GM12874 (cell line): ENCODE measurements around the gene GCK.

Experiments
- TF ChIP-seq, protein P1 (sequence below): IDR thresholded peaks from 2 replicates; pipeline ENCODE4 v1.5.1; 2011; ENCODE audit warnings: low read depth, mild to moderate bottlenecking, control low read depth, low read length, moderate library complexity; ENCODE audit not compliant: insufficient read depth

The GCK gene

DNA sequence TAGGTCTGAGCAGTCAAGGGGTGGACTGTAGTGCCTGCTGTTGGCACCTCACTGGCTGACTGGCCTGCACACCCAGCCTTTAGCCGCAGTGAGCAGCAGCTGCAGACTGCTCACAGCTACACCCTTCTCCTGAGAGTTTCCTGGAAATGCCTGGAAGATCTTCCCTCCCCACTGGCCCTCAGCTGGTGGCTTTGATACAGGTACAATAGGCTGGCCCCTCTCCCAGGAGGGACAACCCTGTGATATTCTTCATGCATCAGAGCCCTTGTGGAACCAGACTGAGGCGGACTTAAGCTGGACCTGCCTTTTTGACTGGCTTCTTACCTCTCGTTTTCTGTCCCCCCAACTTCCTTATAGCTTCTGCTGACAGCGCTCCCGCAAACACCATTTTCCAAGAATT lies 6.4 kb downstream of the GCK start:
- TF ChIP-seq, protein P1, sequence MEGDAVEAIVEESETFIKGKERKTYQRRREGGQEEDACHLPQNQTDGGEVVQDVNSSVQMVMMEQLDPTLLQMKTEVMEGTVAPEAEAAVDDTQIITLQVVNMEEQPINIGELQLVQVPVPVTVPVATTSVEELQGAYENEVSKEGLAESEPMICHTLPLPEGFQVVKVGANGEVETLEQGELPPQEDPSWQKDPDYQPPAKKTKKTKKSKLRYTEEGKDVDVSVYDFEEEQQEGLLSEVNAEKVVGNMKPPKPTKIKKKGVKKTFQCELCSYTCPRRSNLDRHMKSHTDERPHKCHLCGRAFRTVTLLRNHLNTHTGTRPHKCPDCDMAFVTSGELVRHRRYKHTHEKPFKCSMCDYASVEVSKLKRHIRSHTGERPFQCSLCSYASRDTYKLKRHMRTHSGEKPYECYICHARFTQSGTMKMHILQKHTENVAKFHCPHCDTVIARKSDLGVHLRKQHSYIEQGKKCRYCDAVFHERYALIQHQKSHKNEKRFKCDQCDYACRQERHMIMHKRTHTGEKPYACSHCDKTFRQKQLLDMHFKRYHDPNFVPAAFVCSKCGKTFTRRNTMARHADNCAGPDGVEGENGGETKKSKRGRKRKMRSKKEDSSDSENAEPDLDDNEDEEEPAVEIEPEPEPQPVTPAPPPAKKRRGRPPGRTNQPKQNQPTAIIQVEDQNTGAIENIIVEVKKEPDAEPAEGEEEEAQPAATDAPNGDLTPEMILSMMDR, result no peak

DNA sequence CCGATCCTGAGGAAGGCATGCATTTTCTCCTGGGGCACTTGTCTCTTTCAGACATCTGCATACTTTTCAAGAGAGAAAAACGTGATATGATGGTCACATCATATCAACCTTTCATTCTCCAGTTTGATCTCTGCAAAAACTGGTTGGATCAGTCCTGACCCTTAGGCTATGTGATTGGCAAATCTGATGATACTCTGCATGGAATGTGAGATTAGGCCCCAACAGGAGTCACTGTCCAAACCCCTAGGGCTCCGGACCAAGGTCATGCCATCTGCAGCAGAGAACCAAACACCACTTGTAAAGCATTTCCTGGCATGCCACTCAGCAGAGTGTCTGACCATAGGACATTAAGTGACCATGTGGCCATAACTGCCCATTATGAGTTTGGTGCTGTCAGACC lies 8.6 kb downstream of the GCK start:
- TF ChIP-seq, protein P1, result no peak

DNA sequence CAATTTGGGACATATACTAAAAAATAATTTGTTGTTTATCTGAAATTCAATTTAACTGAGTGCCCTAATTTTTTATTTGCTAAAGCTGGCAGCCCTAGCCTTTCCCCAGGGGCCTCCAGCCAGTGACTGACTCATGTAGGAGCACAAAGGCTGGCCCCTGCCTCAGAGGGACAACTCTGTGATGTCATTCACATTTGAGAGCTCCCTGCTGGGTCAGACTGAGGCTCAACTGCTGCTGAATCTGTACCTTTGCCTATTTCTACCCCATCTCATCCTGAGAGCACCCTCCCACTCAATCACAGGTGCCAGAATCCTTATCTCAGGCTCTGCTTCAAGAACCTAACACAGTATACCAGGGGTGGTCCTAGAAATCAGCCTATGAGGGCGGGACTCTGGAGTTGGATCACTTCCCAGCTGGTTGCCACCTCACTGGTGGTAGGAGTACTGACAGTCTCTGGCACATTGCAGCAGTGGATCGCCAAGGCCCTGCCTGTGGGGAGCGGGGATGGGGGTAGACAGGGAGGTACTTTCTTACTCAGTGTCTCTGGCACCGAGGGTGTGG lies 11.6 kb downstream of the GCK start:
- TF ChIP-seq, protein P1, result no peak

DNA sequence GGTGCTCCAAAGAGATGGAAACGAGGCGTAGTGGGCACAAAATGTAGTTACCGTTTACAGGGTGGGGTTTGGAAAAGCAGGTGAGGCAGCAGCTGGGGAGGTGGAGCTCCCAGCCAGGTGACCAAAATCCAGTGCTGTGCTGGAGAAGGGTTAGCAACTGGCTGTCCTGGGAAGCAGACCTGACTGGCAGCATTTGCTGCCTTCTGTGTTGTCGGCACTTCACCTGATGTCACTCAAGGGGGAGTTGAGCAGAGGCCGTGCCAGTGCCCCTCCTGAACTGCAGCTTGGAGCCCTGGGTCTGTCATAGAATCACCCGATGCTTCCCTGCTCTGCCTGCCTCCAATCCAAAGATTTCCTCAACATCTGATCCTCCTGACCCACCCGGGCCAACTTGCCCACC lies 12.8 kb downstream of the GCK start:
- TF ChIP-seq, protein P1, result no peak

DNA sequence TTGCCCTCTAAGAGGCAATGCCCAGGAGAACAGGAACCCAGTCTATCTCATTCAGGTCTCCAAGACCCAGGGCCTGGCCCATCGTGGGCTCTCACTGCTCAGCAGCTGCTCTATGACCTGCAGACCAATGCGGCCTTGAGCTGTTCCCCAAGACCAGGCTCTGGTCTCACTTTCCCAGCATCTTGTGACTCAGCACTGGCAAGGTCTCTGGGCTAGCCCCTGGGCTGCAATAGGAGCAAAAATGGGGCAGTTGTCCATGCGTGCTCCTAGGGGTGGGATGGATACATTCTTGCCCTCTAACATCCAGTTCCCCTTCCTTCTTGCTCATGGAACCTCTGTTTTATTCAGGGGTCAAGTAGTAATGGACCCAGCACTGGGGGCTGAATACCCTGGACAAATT lies 13.5 kb downstream of the GCK start:
- TF ChIP-seq, protein P1, result no peak

DNA sequence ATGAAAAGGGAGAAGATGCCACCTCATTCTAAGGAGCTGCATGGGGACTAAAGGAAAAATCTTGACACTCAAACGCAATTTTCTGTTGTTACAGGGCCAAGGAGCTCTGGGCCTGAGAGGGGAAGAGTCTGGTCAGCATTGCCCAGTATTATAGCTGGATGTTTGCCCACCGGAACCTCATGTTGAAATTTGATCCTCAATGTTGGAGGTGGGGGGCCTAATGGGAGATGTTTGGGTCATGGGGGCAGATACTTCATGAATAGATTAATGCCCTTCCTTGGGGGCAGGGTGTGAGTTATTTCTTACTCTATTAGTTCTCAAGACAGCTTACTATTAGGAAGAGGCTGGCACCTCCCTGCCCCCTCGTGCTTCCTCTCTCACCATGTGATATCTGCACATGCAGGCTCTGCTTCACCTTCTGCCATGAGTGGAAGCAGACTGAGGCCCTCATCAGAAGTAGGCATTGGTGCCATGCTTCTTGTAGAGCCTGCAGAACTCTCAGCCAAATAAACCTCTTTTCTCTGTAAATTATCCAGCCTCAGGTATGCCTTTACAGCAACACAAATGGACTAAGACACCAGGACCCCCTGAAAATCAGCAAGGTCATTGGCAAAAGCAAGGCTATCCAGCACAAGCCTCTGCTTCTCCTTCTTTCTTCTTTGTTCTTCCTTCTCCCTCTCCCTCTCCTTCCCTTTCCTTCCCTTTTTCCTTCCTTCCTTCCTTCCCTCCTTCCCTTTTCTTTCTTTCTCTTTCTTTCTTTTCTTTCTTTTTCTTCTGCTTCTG lies 15.1 kb downstream of the GCK start:
- TF ChIP-seq, protein P1, result no peak

DNA sequence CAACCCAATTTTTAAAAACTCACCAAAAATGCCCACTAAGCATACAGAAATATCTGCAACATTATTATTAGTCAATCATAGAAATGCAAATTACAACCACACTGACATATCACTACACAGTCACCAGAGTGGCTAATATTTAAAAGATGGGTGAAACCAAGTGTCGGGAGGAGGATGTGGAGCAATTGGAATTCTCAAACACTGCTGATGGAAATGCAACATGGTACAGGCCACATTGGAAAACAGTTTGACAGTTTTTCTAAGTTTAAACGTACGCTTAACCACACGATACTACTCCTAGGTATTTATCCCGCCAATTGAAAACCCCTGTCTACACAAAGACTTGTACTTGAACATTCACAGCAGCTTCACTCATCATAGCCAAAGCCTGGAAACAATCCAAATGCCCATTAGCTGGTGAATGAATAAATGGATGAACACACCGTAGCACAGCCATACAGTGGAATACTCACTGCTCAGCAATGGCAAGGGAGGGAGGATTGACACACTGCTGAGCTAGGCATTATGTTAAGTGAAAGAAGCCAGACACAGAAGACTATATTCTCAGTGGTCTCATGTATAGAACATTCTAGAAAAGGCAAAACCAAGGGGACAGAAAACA lies 16.3 kb downstream of the GCK start:
- TF ChIP-seq, protein P1, result no peak
